Gastroesophageal sphincter (tissue), 3 donors: ENCODE measurements around the gene TMEM220.

Source experiments
- EP300 ChIP-seq: sonication (generic); formaldehyde crosslinking; IDR thresholded peaks from one replicate; pipeline ENCODE4 v1.6.1; 2017; ENCODE audit warnings: antibody characterized with exemption, mild to moderate bottlenecking
- POLR2A ChIP-seq, 2 donors: fragments of 450-650 bp; IDR thresholded peaks; one replicate each; pipeline ENCODE4 v1.6.1; 2017; ENCODE audit warnings: antibody characterized with exemption in 2 of 2, mild to moderate bottlenecking in 2 of 2, moderate library complexity in 1 of 2
- POLR2AphosphoS5 ChIP-seq: sonication (generic); formaldehyde crosslinking; IDR thresholded peaks from one replicate; pipeline ENCODE4 v1.6.1; 2017; ENCODE audit warnings: antibody characterized with exemption
- TF ChIP-seq, protein P1 (sequence below), 4 experiments: fragments of 200-600 bp in 2 of 4; fragments of 450-650 bp in 2 of 4; sonication (generic) in 1 of 4; IDR thresholded peaks; one replicate each; pipeline ENCODE4 v1.5.1; 2017 to 2019; ENCODE audit warnings: antibody characterized with exemption in 4 of 4, mild to moderate bottlenecking in 2 of 4, moderate library complexity in 2 of 4

DNA sequence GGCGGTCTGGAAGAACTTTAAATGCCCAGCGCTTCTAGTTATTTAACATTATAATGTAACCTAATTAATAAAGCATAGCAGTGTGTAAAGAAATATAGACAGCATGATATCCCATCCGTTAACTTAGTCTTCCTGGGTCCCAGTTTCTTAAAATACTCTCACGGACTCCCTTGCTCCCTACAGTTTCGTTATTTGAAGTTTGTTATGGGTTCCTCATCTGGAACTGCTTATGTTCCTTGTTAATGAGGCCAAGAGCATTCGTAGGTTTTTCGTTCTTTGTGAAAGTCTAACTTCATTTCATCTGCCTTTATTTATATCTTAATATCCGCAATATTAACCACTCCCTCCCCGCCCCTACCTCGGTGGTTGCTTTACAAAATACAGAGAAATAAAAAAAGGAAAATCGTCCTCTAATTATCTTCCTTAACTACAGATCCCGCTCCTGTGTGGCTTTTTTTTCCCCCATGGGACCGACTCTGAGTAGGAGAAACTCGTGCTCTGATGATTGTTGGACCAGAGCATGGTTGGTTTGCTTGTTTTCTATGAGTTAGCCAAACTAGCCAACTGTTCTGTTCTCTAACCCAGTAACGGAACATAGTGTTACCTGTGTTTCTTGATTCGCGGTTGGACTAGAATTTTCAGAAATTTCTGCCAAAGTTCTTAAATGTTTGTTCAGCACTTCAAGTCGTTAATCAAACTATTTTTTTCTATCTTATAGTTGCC, 31.6 kb downstream of the TMEM220 start:
- TF ChIP-seq, protein P1, sequence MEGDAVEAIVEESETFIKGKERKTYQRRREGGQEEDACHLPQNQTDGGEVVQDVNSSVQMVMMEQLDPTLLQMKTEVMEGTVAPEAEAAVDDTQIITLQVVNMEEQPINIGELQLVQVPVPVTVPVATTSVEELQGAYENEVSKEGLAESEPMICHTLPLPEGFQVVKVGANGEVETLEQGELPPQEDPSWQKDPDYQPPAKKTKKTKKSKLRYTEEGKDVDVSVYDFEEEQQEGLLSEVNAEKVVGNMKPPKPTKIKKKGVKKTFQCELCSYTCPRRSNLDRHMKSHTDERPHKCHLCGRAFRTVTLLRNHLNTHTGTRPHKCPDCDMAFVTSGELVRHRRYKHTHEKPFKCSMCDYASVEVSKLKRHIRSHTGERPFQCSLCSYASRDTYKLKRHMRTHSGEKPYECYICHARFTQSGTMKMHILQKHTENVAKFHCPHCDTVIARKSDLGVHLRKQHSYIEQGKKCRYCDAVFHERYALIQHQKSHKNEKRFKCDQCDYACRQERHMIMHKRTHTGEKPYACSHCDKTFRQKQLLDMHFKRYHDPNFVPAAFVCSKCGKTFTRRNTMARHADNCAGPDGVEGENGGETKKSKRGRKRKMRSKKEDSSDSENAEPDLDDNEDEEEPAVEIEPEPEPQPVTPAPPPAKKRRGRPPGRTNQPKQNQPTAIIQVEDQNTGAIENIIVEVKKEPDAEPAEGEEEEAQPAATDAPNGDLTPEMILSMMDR (IDR thresholded peaks at IDR 0.05) = no peak
- no peak for TF ChIP-seq POLR2A (IDR thresholded peaks at IDR 0.05)
- no peak for TF ChIP-seq EP300
- TF ChIP-seq POLR2AphosphoS5 = no peak
